Activated T-cell treated with anti-CD3 and anti-CD28 coated beads, Interleukin-2, amount 50 U/mL, for 72 hours (primary cell): ENCODE data around the gene TUBB6. TPM values are rescaled to one million over a fixed set of nuclear protein-coding genes. Genes with fewer than 3 reads are reported as not detected.
A peak's percentile ranks its signal among the peaks of the same experiment; 100 is the strongest.

ENCODE experiments used
- ATAC-seq, 2 donors: fragments of 150-1000 bp; cut with Tn5 transposase; replicated peaks in 1 of 2; 2 replicates each; pipeline ENCODE4 v1.10.0; 2021; ENCODE audit warnings: moderate library complexity in 2 of 2, mild to moderate bottlenecking in 1 of 2
- DNase-seq, 2 donors: peaks; one replicate each; pipeline ENCODE4 v3.0.0; 2021 to 2022; ENCODE audit warnings: mixed read lengths in 1 of 2
- H3K27ac Mint-ChIP-seq: one replicate; pipeline ENCODE4 v1.8.0; 2022; ENCODE audit warnings: mild to moderate bottlenecking, moderate library complexity, mixed read lengths
- H3K27me3 Mint-ChIP-seq: one replicate; pipeline ENCODE4 v1.8.0; 2022; ENCODE audit warnings: low read depth, mixed read lengths
- H3K36me3 Mint-ChIP-seq, 2 donors: one replicate each; pipeline ENCODE4 v1.8.0; 2022; ENCODE audit warnings: mixed read lengths in 2 of 2, mild to moderate bottlenecking in 1 of 2; ENCODE audit not compliant: insufficient read depth in 2 of 2
- H3K4me1 Mint-ChIP-seq: one replicate; pipeline ENCODE4 v1.8.0; 2022; ENCODE audit warnings: low read depth, mixed read lengths
- H3K4me3 Mint-ChIP-seq, 2 donors: one replicate each; pipeline ENCODE4 v1.8.0; 2022; ENCODE audit warnings: mild to moderate bottlenecking in 2 of 2, mixed read lengths in 2 of 2, moderate library complexity in 2 of 2
- H3K9me3 Mint-ChIP-seq, 2 donors: one replicate each; pipeline ENCODE4 v1.8.0; 2022; ENCODE audit warnings: mixed read lengths in 2 of 2
- total RNA-seq, 2 donors: library from RNA; stranded (reverse); gene quantifications; one replicate each; pipeline ENCODE4 v1.2.3, GENCODE V29; 2022

Gene TUBB6
- total RNA-seq, 2 donors from 2014 or later = 4.3 to 5.2 TPM

- no peak for ATAC-seq
- H3K4me3 Mint-ChIP-seq = no peak overlapping the region
- peaks cover 29% of the 10 kb centered on the region for H3K27me3 Mint-ChIP-seq
- H3K4me1 Mint-ChIP-seq = no peaks in the 10 kb centered on the region
- H3K27ac Mint-ChIP-seq = no peak overlapping the region
- no peaks in the 10 kb centered on the region for H3K36me3 Mint-ChIP-seq
- no peak for DNase-seq
- no peaks in the 10 kb centered on the region for H3K9me3 Mint-ChIP-seq
These were observed 8.2 kb upstream of the TUBB6 start for GRCh38 chr18:12299862-12300261.

- Mint-ChIP-seq H3K27me3 (peaks cover 43% of the 10 kb centered on the region), H3K9me3 (no peaks in the 10 kb centered on the region)
- no peak for ATAC-seq
These were observed 6.6 kb upstream of the TUBB6 start for GRCh38 chr18:12301263-12302005.

GRCh38 chr18:12302391-12303147, 5.5 kb upstream of the TUBB6 start:
- DNase-seq (no peak), ATAC-seq (no peak)
- H3K4me1 Mint-ChIP-seq = peaks cover 10% of the 10 kb centered on the region
- no peak overlapping the region for H3K4me3 Mint-ChIP-seq
- H3K36me3 Mint-ChIP-seq = no peaks in the 10 kb centered on the region
- peaks cover 50% of the 10 kb centered on the region for H3K27me3 Mint-ChIP-seq
- no peak overlapping the region for H3K27ac Mint-ChIP-seq
- H3K9me3 Mint-ChIP-seq = no peaks in the 10 kb centered on the region

More at GRCh38 chr18:12301263-12302005, 6.6 kb upstream of the TUBB6 start:
- DNase-seq = no peak
- H3K4me3 Mint-ChIP-seq = no peak overlapping the region
- H3K4me1 Mint-ChIP-seq = no peaks in the 10 kb centered on the region
- H3K36me3 Mint-ChIP-seq = no peaks in the 10 kb centered on the region
- H3K27ac Mint-ChIP-seq = no peak overlapping the region

- H3K4me3 Mint-ChIP-seq = no peak overlapping the region
These were observed 3.5 kb upstream of the TUBB6 start for GRCh38 chr18:12304351-12305210.

GRCh38 chr18:12305211-12305610, 2.8 kb upstream of the TUBB6 start:
- Mint-ChIP-seq H3K27ac (no peak overlapping the region), H3K4me1 (peaks cover 10% of the 10 kb centered on the region), H3K9me3 (no peaks in the 10 kb centered on the region), H3K27me3 (peaks cover 55% of the 10 kb centered on the region), H3K4me3 (no peak overlapping the region), H3K36me3 (peaks cover 4% of the 10 kb centered on the region in 2 donors)
- DNase-seq = no peak
- no peak for ATAC-seq

More at GRCh38 chr18:12304351-12305210, 3.5 kb upstream of the TUBB6 start:
- no peak for ATAC-seq
- H3K4me1 Mint-ChIP-seq = peaks cover 10% of the 10 kb centered on the region
- peaks cover 54% of the 10 kb centered on the region for H3K27me3 Mint-ChIP-seq
- H3K36me3 Mint-ChIP-seq = peaks cover 1 to 2% of the 10 kb centered on the region in 2 donors
- no peak for DNase-seq
- H3K9me3 Mint-ChIP-seq = no peaks in the 10 kb centered on the region
- no peak overlapping the region for H3K27ac Mint-ChIP-seq

GRCh38 chr18:12305930-12306629, 2.0 kb upstream of the TUBB6 start:
- no peak for DNase-seq
- peaks cover 55% of the 10 kb centered on the region for H3K27me3 Mint-ChIP-seq
- peaks cover 4% of the 10 kb centered on the region in 2 donors for H3K36me3 Mint-ChIP-seq
- no peak overlapping the region for H3K27ac Mint-ChIP-seq
- peak overlapping the region in 1 of 2 donors; percentile 89 for H3K4me3 Mint-ChIP-seq
- H3K9me3 Mint-ChIP-seq = no peaks in the 10 kb centered on the region
- no peak for ATAC-seq
- peaks cover 10% of the 10 kb centered on the region for H3K4me1 Mint-ChIP-seq

- peak overlapping the region; percentile 89 for H3K4me3 Mint-ChIP-seq
- DNase-seq = peak in 1 of 2 donors; percentile 11
- no peak overlapping the region for H3K27ac Mint-ChIP-seq
- no peaks in the 10 kb centered on the region for H3K9me3 Mint-ChIP-seq
- peaks cover 6 to 9% of the 10 kb centered on the region in 2 donors for H3K36me3 Mint-ChIP-seq
- H3K4me1 Mint-ChIP-seq = peaks cover 10% of the 10 kb centered on the region
- H3K27me3 Mint-ChIP-seq = peaks cover 54% of the 10 kb centered on the region
- peak; percentile 14 to 18 for ATAC-seq
These were observed 1.0 kb upstream of the TUBB6 start for GRCh38 chr18:12306752-12307700.

GRCh38 chr18:12308386-12309100, 502 bp downstream of the TUBB6 start:
- no peak overlapping the region for H3K27ac Mint-ChIP-seq
- DNase-seq = peak; percentile 40 to 55
- H3K4me3 Mint-ChIP-seq = peak overlapping the region; percentile 65 to 89
- peaks cover 54% of the 10 kb centered on the region for H3K27me3 Mint-ChIP-seq
- H3K36me3 Mint-ChIP-seq = peaks cover 6 to 10% of the 10 kb centered on the region in 2 donors
- ATAC-seq = peak; percentile 67 to 73
- H3K9me3 Mint-ChIP-seq = peaks cover 2% of the 10 kb centered on the region in 2 donors
- peaks cover 10% of the 10 kb centered on the region for H3K4me1 Mint-ChIP-seq

GRCh38 chr18:12309683-12310198, 1.7 kb downstream of the TUBB6 start:
- DNase-seq (no peak), ATAC-seq (no peak)
- peaks cover 2% of the 10 kb centered on the region in 2 donors for H3K9me3 Mint-ChIP-seq
- peaks cover 6 to 10% of the 10 kb centered on the region in 2 donors for H3K36me3 Mint-ChIP-seq
- H3K27me3 Mint-ChIP-seq = peaks cover 46% of the 10 kb centered on the region
- H3K4me3 Mint-ChIP-seq = peak overlapping the region; percentile 68 to 75
- no peak overlapping the region for H3K27ac Mint-ChIP-seq
- H3K4me1 Mint-ChIP-seq = peaks cover 10% of the 10 kb centered on the region

GRCh38 chr18:12310762-12311161, 2.7 kb downstream of the TUBB6 start:
- ATAC-seq = no peak
- Mint-ChIP-seq H3K4me1 (peaks cover 10% of the 10 kb centered on the region), H3K9me3 (peaks cover 2% of the 10 kb centered on the region in 2 donors), H3K27ac (no peak overlapping the region), H3K4me3 (no peak overlapping the region), H3K27me3 (peaks cover 36% of the 10 kb centered on the region), H3K36me3 (peaks cover 6 to 10% of the 10 kb centered on the region in 2 donors)
- no peak for DNase-seq

GRCh38 chr18:12312976-12313375, 4.9 kb downstream of the TUBB6 start:
- Mint-ChIP-seq H3K27me3 (peaks cover 18% of the 10 kb centered on the region), H3K36me3 (peaks cover 6 to 10% of the 10 kb centered on the region in 2 donors), H3K4me1 (no peaks in the 10 kb centered on the region), H3K9me3 (peaks cover 2% of the 10 kb centered on the region in 2 donors), H3K27ac (no peak overlapping the region), H3K4me3 (no peak overlapping the region)
- no peak for ATAC-seq
- DNase-seq = no peak
